Progenitor cell of endocrine pancreas (in vitro differentiated cells): ENCODE measurements around the gene EXD3. TPM values are rescaled to one million over a fixed set of nuclear protein-coding genes. Genes with fewer than 3 reads are reported as not detected.

Experiments
- DNase-seq: peaks from one replicate; pipeline ENCODE4 v3.0.0; 2021; ENCODE audit warnings: low spot score; ENCODE audit not compliant: unreplicated experiment
- H3K27ac Mint-ChIP-seq: 2 replicates; pipeline ENCODE4 v1.8.0; 2021; ENCODE audit warnings: mild to moderate bottlenecking, moderate library complexity, mixed read lengths
- H3K27me3 Mint-ChIP-seq: 2 replicates; pipeline ENCODE4 v1.8.0; 2021; ENCODE audit warnings: mixed read lengths
- H3K36me3 Mint-ChIP-seq: 2 replicates; pipeline ENCODE4 v1.8.0; 2022; ENCODE audit warnings: mixed read lengths; ENCODE audit not compliant: insufficient read depth
- H3K4me1 Mint-ChIP-seq: 2 replicates; pipeline ENCODE4 v1.8.0; 2021; ENCODE audit warnings: low read depth, mixed read lengths
- H3K4me3 Mint-ChIP-seq: 2 replicates; pipeline ENCODE4 v1.8.0; 2021; ENCODE audit warnings: low read depth, mild to moderate bottlenecking, moderate library complexity, mixed read lengths
- H3K9me3 Mint-ChIP-seq: 2 replicates; pipeline ENCODE4 v1.8.0; 2021; ENCODE audit warnings: low read depth, mixed read lengths
- total RNA-seq: library from RNA; stranded (reverse); gene quantifications from 2 replicates; pipeline ENCODE4 v1.2.1, GENCODE V29; 2021
- TF ChIP-seq, protein P1 (sequence below): fragments of 200-600 bp; sonication (generic); IDR thresholded peaks from one replicate; pipeline ENCODE4 v1.5.0; 2021; ENCODE audit warnings: antibody characterized with exemption, mild to moderate bottlenecking; ENCODE audit not compliant: unreplicated experiment

Gene EXD3
- total RNA-seq, 1 donor from 2014 or later: 31.7 TPM

GRCh38 chr9:137462986-137463930 is 40.3 kb upstream of the EXD3 start:
- TF ChIP-seq, protein P1, sequence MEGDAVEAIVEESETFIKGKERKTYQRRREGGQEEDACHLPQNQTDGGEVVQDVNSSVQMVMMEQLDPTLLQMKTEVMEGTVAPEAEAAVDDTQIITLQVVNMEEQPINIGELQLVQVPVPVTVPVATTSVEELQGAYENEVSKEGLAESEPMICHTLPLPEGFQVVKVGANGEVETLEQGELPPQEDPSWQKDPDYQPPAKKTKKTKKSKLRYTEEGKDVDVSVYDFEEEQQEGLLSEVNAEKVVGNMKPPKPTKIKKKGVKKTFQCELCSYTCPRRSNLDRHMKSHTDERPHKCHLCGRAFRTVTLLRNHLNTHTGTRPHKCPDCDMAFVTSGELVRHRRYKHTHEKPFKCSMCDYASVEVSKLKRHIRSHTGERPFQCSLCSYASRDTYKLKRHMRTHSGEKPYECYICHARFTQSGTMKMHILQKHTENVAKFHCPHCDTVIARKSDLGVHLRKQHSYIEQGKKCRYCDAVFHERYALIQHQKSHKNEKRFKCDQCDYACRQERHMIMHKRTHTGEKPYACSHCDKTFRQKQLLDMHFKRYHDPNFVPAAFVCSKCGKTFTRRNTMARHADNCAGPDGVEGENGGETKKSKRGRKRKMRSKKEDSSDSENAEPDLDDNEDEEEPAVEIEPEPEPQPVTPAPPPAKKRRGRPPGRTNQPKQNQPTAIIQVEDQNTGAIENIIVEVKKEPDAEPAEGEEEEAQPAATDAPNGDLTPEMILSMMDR: no peak
- H3K27ac Mint-ChIP-seq: no peak overlapping the region
- H3K27me3 Mint-ChIP-seq: peaks cover 12% of the 10 kb centered on the region
- H3K4me3 Mint-ChIP-seq: no peak overlapping the region
- H3K36me3 Mint-ChIP-seq: no peaks in the 10 kb centered on the region
- H3K4me1 Mint-ChIP-seq: no peaks in the 10 kb centered on the region
- no peak for DNase-seq
- no peaks in the 10 kb centered on the region for H3K9me3 Mint-ChIP-seq

GRCh38 chr9:137462396-137462985 is 39.5 kb upstream of the EXD3 start:
- H3K4me3 Mint-ChIP-seq: no peak overlapping the region
- no peak for DNase-seq
- TF ChIP-seq, protein P1: no peak
- no peaks in the 10 kb centered on the region for H3K4me1 Mint-ChIP-seq
- no peak overlapping the region for H3K27ac Mint-ChIP-seq
- peaks cover 12% of the 10 kb centered on the region for H3K27me3 Mint-ChIP-seq
- H3K36me3 Mint-ChIP-seq: no peaks in the 10 kb centered on the region
- no peaks in the 10 kb centered on the region for H3K9me3 Mint-ChIP-seq

- TF ChIP-seq, protein P1: no peak
- Mint-ChIP-seq H3K36me3 (peaks cover under 1% of the 10 kb centered on the region), H3K4me3 (no peak overlapping the region), H3K9me3 (no peaks in the 10 kb centered on the region), H3K27me3 (peaks cover 12% of the 10 kb centered on the region), H3K4me1 (no peaks in the 10 kb centered on the region), H3K27ac (no peak overlapping the region)
- no peak for DNase-seq
Observed at GRCh38 chr9:137461663-137462395, 38.9 kb upstream of the EXD3 start.

DNA sequence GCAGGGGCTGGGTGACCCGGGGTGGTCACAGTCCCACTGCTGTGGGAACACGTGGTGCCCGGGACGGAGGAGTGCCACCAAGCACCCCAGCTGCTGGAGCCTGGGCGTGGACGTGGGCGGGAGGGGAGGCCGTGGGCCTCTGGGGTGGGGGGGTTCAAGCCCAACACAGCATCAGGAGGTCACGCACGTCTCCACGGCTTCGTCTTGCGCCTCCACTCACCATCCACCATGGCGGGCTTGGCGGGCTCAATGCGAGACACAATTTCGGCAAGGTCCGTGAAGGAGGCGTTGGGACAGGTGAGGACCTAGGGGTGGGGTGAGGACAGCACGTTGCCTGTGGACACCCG is 38.3 kb upstream of the EXD3 start:
- no peak overlapping the region for H3K27ac Mint-ChIP-seq
- H3K27me3 Mint-ChIP-seq: peaks cover 11% of the 10 kb centered on the region
- DNase-seq: no peak
- peaks cover 2% of the 10 kb centered on the region for H3K36me3 Mint-ChIP-seq
- H3K4me1 Mint-ChIP-seq: no peaks in the 10 kb centered on the region
- H3K9me3 Mint-ChIP-seq: no peaks in the 10 kb centered on the region
- no peak overlapping the region for H3K4me3 Mint-ChIP-seq
- TF ChIP-seq, protein P1: no peak
